ENCODE data around the gene CLEC4F. TPM values are rescaled to one million over a fixed set of nuclear protein-coding genes. Genes with fewer than 3 reads are reported as not detected.

The CLEC4F gene
- total and polyA plus RNA-seq, 2 of the 4 experiments (the other 2 are of a cell fraction), result not detected

DNA sequence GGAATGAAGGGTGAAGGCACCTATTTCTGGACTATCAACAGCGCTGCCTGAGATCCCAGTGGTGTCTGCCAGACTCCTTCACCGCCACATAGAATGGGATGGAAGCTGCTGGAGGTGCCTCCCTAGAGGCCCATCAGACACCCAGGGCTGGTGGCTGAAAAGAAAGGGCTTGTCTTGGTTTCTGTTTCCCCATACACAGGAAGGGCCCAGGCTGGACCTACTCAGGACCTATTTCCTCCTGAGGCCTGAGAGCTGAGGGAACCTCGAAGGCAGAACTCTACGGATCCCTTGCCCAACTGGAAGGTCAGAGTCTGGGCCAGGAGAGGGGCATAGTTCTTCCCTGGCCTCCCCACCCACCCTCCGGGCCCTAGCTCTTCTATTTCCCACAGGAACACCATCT lies 2.9 kb upstream of the CLEC4F start:
- peaks cover 10% of the 10 kb centered on the region for H3K27me3 ChIP-seq (ENCODE audit: control insufficient read depth, insufficient read depth, low read length)
- no peaks in the 10 kb centered on the region for H3K79me1 ChIP-seq (ENCODE audit: low read depth in 1 of 2, low read length in 2 of 2)
- H3K56ac ChIP-seq (ENCODE audit: extremely low read depth, insufficient read depth, low read length), result no peak overlapping the region
- POLR2A ChIA-PET (ENCODE audit: unreplicated experiment), result no interaction called here
- no peak overlapping the region for H2AK5ac ChIP-seq (ENCODE audit: low read depth, low read length)
- no peak overlapping the region for H3K4me3 ChIP-seq (ENCODE audit: insufficient read depth, low read depth, low read length)
- H3K9ac ChIP-seq (ENCODE audit: low read depth, low read length), result no peak overlapping the region
- H2BK5ac ChIP-seq (ENCODE audit: low read depth, low read length, poor library complexity, severe bottlenecking), result no peak overlapping the region
- dilution Hi-C loops (cut with HindIII; ENCODE audit: low sequenced_read_pairs, unreplicated experiment) (no loop called here), in situ Hi-C loops (cut with MboI; ENCODE audit: low sequenced_read_pairs) (no loop called here), intact Hi-C loops (cut with micrococcal nuclease) (no loop called here)
- no peak overlapping the region for H4K5ac ChIP-seq (ENCODE audit: low read depth, low read length)
- no peak overlapping the region for H2BK120ac ChIP-seq (ENCODE audit: low read depth, low read length)
- ATAC-seq (ENCODE audit: low read depth) (no peak), DNase-seq (no peak)
- H3K14ac ChIP-seq (replicated peaks; ENCODE audit: low read depth, low read length), result no peak overlapping the region
- no peak overlapping the region for H4K91ac ChIP-seq (ENCODE audit: insufficient read depth, low read depth, low read length)
- no peak overlapping the region for H2BK15ac ChIP-seq (ENCODE audit: low read depth, low read length)
- CTCF ChIA-PET, result no interaction called here
- H3K18ac ChIP-seq (ENCODE audit: low read depth, low read length), result no peak overlapping the region
- no peak overlapping the region for H3K23ac ChIP-seq (ENCODE audit: low read depth, low read length)
- no peak overlapping the region for H4K8ac ChIP-seq (ENCODE audit: low read depth in 2 of 2, low read length in 2 of 2)
- H2AFZ ChIP-seq (replicated peaks; ENCODE audit: low read length, poor library complexity), result no peak overlapping the region
- no TSS peak for BruUV-seq (replicated peaks)
- no peaks in the 10 kb centered on the region for H3K9me3 ChIP-seq (ENCODE audit: control insufficient read depth, insufficient read depth, low read length)
- no peak overlapping the region for H2AK9ac ChIP-seq (replicated peaks; ENCODE audit: low read depth, low read length, poor library complexity)
- no peaks in the 10 kb centered on the region for H3K9me1 ChIP-seq (ENCODE audit: insufficient read depth, low read length)
- no peaks in the 10 kb centered on the region for H4K20me1 ChIP-seq (ENCODE audit: insufficient read depth, low read length)
- H3K36me3 ChIP-seq (ENCODE audit: control insufficient read depth, insufficient read depth, low read length), result no peaks in the 10 kb centered on the region
- no peak overlapping the region for H3K27ac ChIP-seq (ENCODE audit: insufficient read depth, low read length)
- H3K4me2 ChIP-seq (ENCODE audit: low read depth, low read length), result no peak overlapping the region
- H2BK20ac ChIP-seq (ENCODE audit: low read depth, low read length), result no peak overlapping the region
- 45% methylated on average over 2 of the region's 5 CpGs; no CpG with 5 or more reads in 1 of the 2 experiments for WGBS, 2 experiments (ENCODE audit: extremely low coverage in 2 of 2, insufficient read length in 1 of 2)
- no peaks in the 10 kb centered on the region for H3K4me1 ChIP-seq (ENCODE audit: control insufficient read depth, insufficient read depth, low read length)
- TF ChIP-seq CEBPB (IDR thresholded peaks at IDR 0.05; ENCODE audit: low read depth, low read length) (no peak), SMC3 (IDR thresholded peaks at IDR 0.05; ENCODE audit: low read depth, low read length) (no peak), MAZ (IDR thresholded peaks at IDR 0.05; ENCODE audit: borderline replicate concordance, low read depth, low read length) (no peak), FOS (IDR thresholded peaks at IDR 0.05; ENCODE audit: low read depth, low read length) (no peak), MAFK (IDR thresholded peaks at IDR 0.05; ENCODE audit: low read depth, low read length) (no peak), NFE2L2 (IDR thresholded peaks at IDR 0.05; ENCODE audit: low read depth, low read length) (no peak), RAD21 (IDR thresholded peaks at IDR 0.05; ENCODE audit: low read length) (no peak), BHLHE40 (IDR thresholded peaks at IDR 0.05; ENCODE audit: low read depth, low read length) (no peak), RFX5 (IDR thresholded peaks at IDR 0.05; ENCODE audit: low read depth, low read length) (no peak)
- TF ChIP-seq, protein P1, sequence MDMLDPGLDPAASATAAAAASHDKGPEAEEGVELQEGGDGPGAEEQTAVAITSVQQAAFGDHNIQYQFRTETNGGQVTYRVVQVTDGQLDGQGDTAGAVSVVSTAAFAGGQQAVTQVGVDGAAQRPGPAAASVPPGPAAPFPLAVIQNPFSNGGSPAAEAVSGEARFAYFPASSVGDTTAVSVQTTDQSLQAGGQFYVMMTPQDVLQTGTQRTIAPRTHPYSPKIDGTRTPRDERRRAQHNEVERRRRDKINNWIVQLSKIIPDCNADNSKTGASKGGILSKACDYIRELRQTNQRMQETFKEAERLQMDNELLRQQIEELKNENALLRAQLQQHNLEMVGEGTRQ (IDR thresholded peaks at IDR 0.05; ENCODE audit: low read depth, low read length), result no peak
- TF ChIP-seq, protein P2, sequence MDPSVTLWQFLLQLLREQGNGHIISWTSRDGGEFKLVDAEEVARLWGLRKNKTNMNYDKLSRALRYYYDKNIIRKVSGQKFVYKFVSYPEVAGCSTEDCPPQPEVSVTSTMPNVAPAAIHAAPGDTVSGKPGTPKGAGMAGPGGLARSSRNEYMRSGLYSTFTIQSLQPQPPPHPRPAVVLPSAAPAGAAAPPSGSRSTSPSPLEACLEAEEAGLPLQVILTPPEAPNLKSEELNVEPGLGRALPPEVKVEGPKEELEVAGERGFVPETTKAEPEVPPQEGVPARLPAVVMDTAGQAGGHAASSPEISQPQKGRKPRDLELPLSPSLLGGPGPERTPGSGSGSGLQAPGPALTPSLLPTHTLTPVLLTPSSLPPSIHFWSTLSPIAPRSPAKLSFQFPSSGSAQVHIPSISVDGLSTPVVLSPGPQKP (IDR thresholded peaks at IDR 0.05; ENCODE audit: borderline replicate concordance, low read depth, low read length), result no peak
- H3K4ac ChIP-seq (ENCODE audit: low read depth, low read length), result no peak overlapping the region
